OCI-LY1 (cell line): ENCODE data around the gene RASGRF2.

Experiments used
- H2AFZ ChIP-seq: fragments of 200-600 bp; sonication (generic), shearing (Covaris generic); 2 replicates; pipeline ENCODE4 v1.6.0; 2014; ENCODE audit warnings: antibody characterized with exemption, mild to moderate bottlenecking, low read length
- H3F3A ChIP-seq: fragments of 200-600 bp; sonication (generic), shearing (Covaris generic); 2 replicates; pipeline ENCODE4 v1.6.0; 2014; ENCODE audit warnings: mild to moderate bottlenecking, antibody characterized with exemption, low read length, moderate library complexity; ENCODE audit not compliant: insufficient read depth
- H3K27ac ChIP-seq: fragments of 200-600 bp; sonication (generic); 2 replicates; pipeline ENCODE4 v1.5.1; 2014; ENCODE audit warnings: low read length, mixed run types, mild to moderate bottlenecking, low read depth; ENCODE audit not compliant: poor library complexity, severe bottlenecking
- H3K27me3 ChIP-seq: fragments of 200-600 bp; sonication (generic); 2 replicates; pipeline ENCODE4 v1.6.0; 2014; ENCODE audit warnings: antibody characterized with exemption, mild to moderate bottlenecking, low read length, moderate library complexity; ENCODE audit not compliant: insufficient read depth
- H3K36me3 ChIP-seq: fragments of 200-600 bp; sonication (generic); 2 replicates; pipeline ENCODE4 v1.6.1; 2014; ENCODE audit warnings: mild to moderate bottlenecking, antibody characterized with exemption, low read length, moderate library complexity, mixed read lengths; ENCODE audit not compliant: insufficient read depth
- H3K4me1 ChIP-seq: fragments of 200-600 bp; sonication (generic); 2 replicates; pipeline ENCODE4 v1.5.1; 2014; ENCODE audit warnings: mild to moderate bottlenecking, low read length, moderate library complexity; ENCODE audit not compliant: insufficient read depth, severe bottlenecking
- H3K4me2 ChIP-seq: fragments of 200-600 bp; sonication (generic), shearing (Covaris generic); 2 replicates; pipeline ENCODE4 v1.6.1; 2014; ENCODE audit warnings: low read length
- H3K4me3 ChIP-seq: fragments of 200-600 bp; sonication (generic); 2 replicates; pipeline ENCODE4 v1.5.1; 2014; ENCODE audit warnings: low read length, low read depth, mild to moderate bottlenecking, mixed read lengths; ENCODE audit not compliant: poor library complexity, severe bottlenecking
- H3K79me2 ChIP-seq: fragments of 200-600 bp; shearing (Covaris generic); 2 replicates; pipeline ENCODE4 v1.6.1; 2016; ENCODE audit warnings: mixed run types, low read length, mixed read lengths; ENCODE audit not compliant: insufficient read depth
- H3K9ac ChIP-seq: fragments of 200-600 bp; sonication (generic), shearing (Covaris generic); 2 replicates; pipeline ENCODE4 v1.6.1; 2014; ENCODE audit warnings: mild to moderate bottlenecking, low read length, mixed read lengths
- H3K9me2 ChIP-seq: fragments of 200-600 bp; sonication (generic), shearing (Covaris generic); 2 replicates; pipeline ENCODE4 v1.6.1; 2014; ENCODE audit warnings: low read depth, mild to moderate bottlenecking, low read length, mixed read lengths
- H3K9me3 ChIP-seq: fragments of 200-600 bp; shearing (Covaris generic); 2 replicates; pipeline ENCODE4 v1.6.1; 2014; ENCODE audit warnings: low read length, mixed read lengths
- H4K20me1 ChIP-seq: fragments of 200-600 bp; sonication (generic), shearing (Covaris generic); 2 replicates; pipeline ENCODE4 v1.6.0; 2016; ENCODE audit warnings: mild to moderate bottlenecking, low read length; ENCODE audit not compliant: insufficient read depth
- CTCF ChIP-seq: fragments of 200-600 bp; sonication (generic), shearing (Covaris generic); IDR thresholded peaks from 2 replicates; pipeline ENCODE4 v1.5.1; 2017; ENCODE audit warnings: mild to moderate bottlenecking, antibody characterized with exemption, low read length, moderate library complexity, mixed read lengths
- EZH2 ChIP-seq: fragments of 200-600 bp; sonication (generic), shearing (Covaris generic); IDR thresholded peaks from 2 replicates; pipeline ENCODE4 v1.8.0; 2017; ENCODE audit warnings: borderline replicate concordance, mixed run types, mild to moderate bottlenecking, antibody characterized with exemption, low read length, moderate library complexity, mixed read lengths

Gene RASGRF2

GRCh38 chr5:81142108-81142507, 181.9 kb downstream of the RASGRF2 start:
- Histone ChIP-seq H3K4me1 (no peaks in the 10 kb centered on the region), H3K9ac (no peak overlapping the region), H3K79me2 (no peaks in the 10 kb centered on the region), H2AFZ (no peak overlapping the region), H3K4me2 (no peak overlapping the region), H3K27me3 (no peaks in the 10 kb centered on the region), H3K36me3 (no peaks in the 10 kb centered on the region), H3K27ac (no peak overlapping the region), H3K9me3 (no peaks in the 10 kb centered on the region), H4K20me1 (no peaks in the 10 kb centered on the region), H3F3A (no peaks in the 10 kb centered on the region), H3K4me3 (no peak overlapping the region), H3K9me2 (no peaks in the 10 kb centered on the region)
- TF ChIP-seq EZH2 (no peak), CTCF (no peak)

GRCh38 chr5:81145329-81145935, 185.3 kb downstream of the RASGRF2 start:
- Histone ChIP-seq H2AFZ (no peak overlapping the region), H3K9me2 (no peaks in the 10 kb centered on the region), H3K4me1 (no peaks in the 10 kb centered on the region), H3K79me2 (no peaks in the 10 kb centered on the region), H3K4me3 (no peak overlapping the region), H3K4me2 (no peak overlapping the region), H4K20me1 (no peaks in the 10 kb centered on the region), H3K9me3 (no peaks in the 10 kb centered on the region), H3F3A (no peaks in the 10 kb centered on the region), H3K27me3 (no peaks in the 10 kb centered on the region), H3K9ac (no peak overlapping the region), H3K36me3 (no peaks in the 10 kb centered on the region), H3K27ac (no peak overlapping the region)
- TF ChIP-seq EZH2 (no peak), CTCF (no peak)

DNA sequence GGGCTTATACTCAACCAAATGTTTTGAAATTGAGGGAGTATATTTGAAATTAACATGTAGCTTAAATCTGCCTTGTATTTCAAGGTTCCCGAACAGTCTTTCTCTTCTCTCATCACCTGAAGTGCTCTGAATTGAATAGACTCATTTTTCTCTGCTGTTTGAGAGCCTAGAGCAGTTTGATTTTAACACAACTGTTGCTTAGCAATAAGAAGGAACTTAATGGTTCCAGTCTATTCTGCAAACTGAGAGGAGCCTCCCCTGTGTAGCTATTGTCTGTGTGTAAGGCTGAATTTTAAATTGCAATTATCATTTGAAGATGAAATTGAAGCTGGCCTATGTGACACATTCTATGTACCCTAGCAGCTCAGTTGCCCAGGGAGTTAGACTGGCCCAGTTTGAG, 185.9 kb downstream of the RASGRF2 start:
- Histone ChIP-seq H3K9me2 (no peaks in the 10 kb centered on the region), H2AFZ (no peak overlapping the region), H3F3A (no peaks in the 10 kb centered on the region), H3K4me2 (no peak overlapping the region), H3K79me2 (no peaks in the 10 kb centered on the region), H3K36me3 (no peaks in the 10 kb centered on the region), H3K9ac (no peak overlapping the region), H3K4me3 (no peak overlapping the region), H3K9me3 (no peaks in the 10 kb centered on the region), H4K20me1 (no peaks in the 10 kb centered on the region), H3K4me1 (no peaks in the 10 kb centered on the region), H3K27ac (no peak overlapping the region), H3K27me3 (no peaks in the 10 kb centered on the region)
- TF ChIP-seq CTCF (no peak), EZH2 (no peak)
